GM10248 (cell line): ENCODE measurements around the gene TBC1D5.

ENCODE experiments used
- CTCF ChIA-PET: fragments of 300-600 bp; sonication (Branson Sonifier 250); formaldehyde crosslinking; extraction: SDS; loops from one replicate; lab custom pipeline; 2021; ENCODE audit warnings: antibody characterized with exemption; lab: Yijun Ruan, JAX
- POLR2A ChIA-PET: fragments of 350-650 bp; sonication (Branson Sonifier 250); formaldehyde crosslinking; extraction: SDS; loops from one replicate; lab custom pipeline; 2020; ENCODE audit warnings: antibody characterized with exemption; lab: Yijun Ruan, JAX
- DNase-seq: peaks from one replicate; pipeline ENCODE4 v3.0.0; 2012; ENCODE audit errors: extremely low spot score
- CTCF ChIP-seq: IDR thresholded peaks from 2 replicates; pipeline ENCODE4 v1.5.1; 2012; ENCODE audit warnings: mild to moderate bottlenecking, low read depth; ENCODE audit errors: extremely low read depth, missing control alignments, control extremely low read depth

Gene TBC1D5

DNA sequence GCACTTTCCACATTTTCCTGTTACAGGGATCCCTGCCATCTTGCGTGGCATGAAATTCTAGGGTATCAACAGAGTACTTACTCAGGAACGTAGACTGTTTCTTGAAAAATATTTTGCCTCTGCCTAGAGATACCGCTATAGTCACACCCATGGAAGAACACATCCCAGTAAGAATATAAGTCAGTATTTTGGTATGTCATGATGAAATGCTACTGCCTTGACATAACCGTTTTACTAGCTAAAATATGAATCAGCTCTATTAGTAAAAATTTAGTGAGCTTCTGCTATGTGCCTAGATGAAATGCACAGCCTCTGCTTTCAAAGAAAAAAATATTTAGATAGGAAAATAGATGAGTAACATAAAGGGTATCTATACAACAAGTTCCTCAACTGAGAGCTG, 276.4 kb downstream of the TBC1D5 start:
- ChIA-PET POLR2A (no interaction called here), CTCF (interaction anchor here (0.9 kb wide), 1 partner anchor 95 kb away, joined by 3 read pairs; no protein-coding TSS in a partner anchor)
- TF ChIP-seq CTCF, result no peak
- no peak for DNase-seq

GRCh38 chr3:17459470-17459993, 282.9 kb downstream of the TBC1D5 start:
- ChIA-PET POLR2A (no interaction called here), CTCF (interaction anchor here (0.7 to 1.1 kb wide), 2 partner anchors 43 to 46 kb away, joined by 3 read pairs; no protein-coding TSS in a partner anchor)
- TF ChIP-seq CTCF, result no peak
- DNase-seq, result no peak

DNA sequence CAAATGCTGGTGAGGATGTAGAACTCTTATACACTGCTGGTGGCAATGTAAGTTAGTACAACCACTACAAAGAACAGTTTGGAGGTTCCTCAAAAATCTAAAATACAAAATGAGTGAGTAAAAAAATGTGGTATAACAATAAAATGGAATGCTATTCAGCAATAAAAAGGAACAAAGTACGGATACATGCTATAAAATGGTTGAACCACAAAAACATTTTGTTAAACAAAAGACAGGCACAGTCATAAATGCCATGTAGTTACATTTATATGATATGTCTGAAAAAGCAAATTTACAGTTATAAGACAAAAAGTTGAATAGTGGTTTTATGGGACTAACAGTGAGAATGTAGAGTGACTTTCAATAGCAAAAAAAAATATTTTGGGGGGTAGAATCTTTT, 285.8 kb downstream of the TBC1D5 start:
- ChIA-PET CTCF (no interaction called here), POLR2A (no interaction called here)
- DNase-seq, result no peak
- TF ChIP-seq CTCF, result no peak

DNA sequence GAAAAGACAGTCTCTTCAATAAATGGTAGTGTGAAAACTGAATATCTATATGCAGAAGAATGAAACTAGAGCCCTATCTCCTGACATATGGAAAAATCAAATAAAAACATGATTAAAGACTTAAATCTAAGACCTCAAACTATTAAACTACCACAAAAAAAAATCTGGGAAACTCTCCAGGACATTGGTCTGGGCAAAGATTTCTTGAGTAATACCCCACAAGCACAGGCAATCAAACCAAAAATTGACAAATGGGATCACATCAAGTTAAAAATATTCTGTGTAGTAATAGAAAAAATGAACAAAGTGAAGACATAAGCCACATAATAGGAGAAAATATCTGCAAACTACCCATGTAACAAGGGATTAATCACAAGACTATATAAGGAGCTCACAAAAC, 286.4 kb downstream of the TBC1D5 start:
- DNase-seq, result no peak
- CTCF ChIA-PET, result no interaction called here
- no peak for TF ChIP-seq CTCF
- POLR2A ChIA-PET, result no interaction called here

DNA sequence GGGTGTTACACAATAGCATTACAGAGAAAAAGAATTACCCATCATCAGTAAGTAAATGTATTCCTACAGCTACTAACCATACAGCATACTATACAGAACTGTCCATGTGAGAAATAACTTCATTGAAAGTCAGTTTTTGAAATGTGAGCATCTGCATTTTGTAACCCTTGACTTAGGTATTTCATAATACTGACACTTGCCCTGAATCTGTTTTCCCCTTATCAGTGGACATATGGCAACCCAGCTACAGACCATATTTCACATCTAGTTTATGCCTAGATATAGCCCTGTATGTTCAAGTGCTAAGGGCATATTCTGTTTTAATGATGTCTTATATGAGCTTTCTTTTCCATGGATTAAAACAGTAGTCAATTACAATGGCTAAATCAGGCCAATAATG, 297.6 kb downstream of the TBC1D5 start:
- ChIA-PET CTCF (interaction anchor here (1.0 kb wide), 1 partner anchor 396 kb away, joined by 4 read pairs; no protein-coding TSS in a partner anchor), POLR2A (no interaction called here)
- no peak for TF ChIP-seq CTCF
- no peak for DNase-seq

- DNase-seq, result no peak
- ChIA-PET CTCF (interaction anchor here (1.1 to 1.5 kb wide), 2 partner anchors 13 to 19 kb away, joined by 3 read pairs; no protein-coding TSS in a partner anchor), POLR2A (no interaction called here)
These were observed 299.3 kb downstream of the TBC1D5 start for GRCh38 chr3:17443142-17443541.

More at GRCh38 chr3:17443142-17443541, 299.3 kb downstream of the TBC1D5 start:
- TF ChIP-seq CTCF, result no peak
